ENCODE measurements around the gene DYNC1LI1. TPM values are rescaled to one million over a fixed set of nuclear protein-coding genes. Genes with fewer than 3 reads are reported as not detected.

DYNC1LI1 gene
- total RNA-seq, 4 donors from 2014 or later = 23.5 to 46.0 (median 26.5) TPM

DNA sequence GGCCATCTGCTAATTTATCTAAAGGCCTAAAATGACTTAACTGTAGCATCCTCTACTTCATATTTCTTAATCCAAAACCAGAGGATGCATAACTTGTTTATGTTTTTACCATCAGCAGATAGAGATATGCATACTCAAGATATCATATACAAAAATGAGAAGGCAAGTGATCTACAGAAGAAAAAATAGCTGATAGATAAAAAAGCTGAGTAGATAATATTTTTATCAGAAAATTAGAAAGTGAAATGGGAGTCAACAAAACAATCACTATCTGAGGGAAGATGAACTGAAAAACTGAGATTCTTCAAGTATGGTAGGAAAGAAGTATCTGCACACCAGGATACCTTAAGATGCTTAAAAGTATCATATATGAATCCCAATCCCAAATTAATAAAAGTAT lies 25.4 kb downstream of the DYNC1LI1 start:
- peaks cover 0 to under 1% of the 10 kb centered on the region in 2 donors for H3K36me3 ChIP-seq
- DNase-seq = no peak
- peaks cover 0 to 3% of the 10 kb centered on the region in 2 donors for H3K4me1 ChIP-seq
- no peaks in the 10 kb centered on the region for H3K9me3 ChIP-seq
- intact Hi-C loops (cut with DNase I) = no loop called here
- TF ChIP-seq POLR2A (IDR thresholded peaks at IDR 0.05) = no peak
- TF ChIP-seq, protein P1, sequence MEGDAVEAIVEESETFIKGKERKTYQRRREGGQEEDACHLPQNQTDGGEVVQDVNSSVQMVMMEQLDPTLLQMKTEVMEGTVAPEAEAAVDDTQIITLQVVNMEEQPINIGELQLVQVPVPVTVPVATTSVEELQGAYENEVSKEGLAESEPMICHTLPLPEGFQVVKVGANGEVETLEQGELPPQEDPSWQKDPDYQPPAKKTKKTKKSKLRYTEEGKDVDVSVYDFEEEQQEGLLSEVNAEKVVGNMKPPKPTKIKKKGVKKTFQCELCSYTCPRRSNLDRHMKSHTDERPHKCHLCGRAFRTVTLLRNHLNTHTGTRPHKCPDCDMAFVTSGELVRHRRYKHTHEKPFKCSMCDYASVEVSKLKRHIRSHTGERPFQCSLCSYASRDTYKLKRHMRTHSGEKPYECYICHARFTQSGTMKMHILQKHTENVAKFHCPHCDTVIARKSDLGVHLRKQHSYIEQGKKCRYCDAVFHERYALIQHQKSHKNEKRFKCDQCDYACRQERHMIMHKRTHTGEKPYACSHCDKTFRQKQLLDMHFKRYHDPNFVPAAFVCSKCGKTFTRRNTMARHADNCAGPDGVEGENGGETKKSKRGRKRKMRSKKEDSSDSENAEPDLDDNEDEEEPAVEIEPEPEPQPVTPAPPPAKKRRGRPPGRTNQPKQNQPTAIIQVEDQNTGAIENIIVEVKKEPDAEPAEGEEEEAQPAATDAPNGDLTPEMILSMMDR (IDR thresholded peaks at IDR 0.05) = no peak
- H3K4me3 ChIP-seq (replicated peaks in 1 of 3) = no peak overlapping the region
- H3K27me3 ChIP-seq = no peaks in the 10 kb centered on the region
- H3K27ac ChIP-seq = no peak overlapping the region

DNA sequence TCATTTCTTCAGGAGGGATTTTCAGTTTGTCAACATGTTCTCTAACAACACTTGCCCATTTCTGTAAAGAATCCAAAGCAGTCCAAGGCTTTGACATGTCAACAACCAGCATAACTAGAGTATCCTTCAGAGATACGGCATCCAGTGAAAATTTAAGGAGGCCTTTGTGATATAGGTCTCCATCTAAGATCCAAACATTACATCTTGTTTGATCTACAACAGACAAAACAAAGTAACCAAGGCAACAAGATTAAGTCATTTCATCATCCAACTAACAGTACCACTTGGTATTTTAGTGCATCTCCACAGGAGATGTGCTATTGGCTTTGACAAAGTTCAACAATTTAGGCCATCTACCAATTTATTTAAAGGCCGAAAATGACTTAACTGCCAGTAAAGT lies 25.8 kb downstream of the DYNC1LI1 start:
- H3K9me3 ChIP-seq = no peaks in the 10 kb centered on the region
- H3K4me3 ChIP-seq (replicated peaks in 1 of 3) = no peak overlapping the region
- intact Hi-C loops (cut with DNase I) = no loop called here
- H3K27ac ChIP-seq = no peak overlapping the region
- no peaks in the 10 kb centered on the region for H3K4me1 ChIP-seq
- WGBS, 2 donors = 95% methylated on average over 2 of the region's 2 CpGs
- H3K36me3 ChIP-seq = peaks cover 0 to 5% of the 10 kb centered on the region in 2 donors
- H3K27me3 ChIP-seq = no peaks in the 10 kb centered on the region
- DNase-seq = no peak
- TF ChIP-seq POLR2A (IDR thresholded peaks at IDR 0.05) = no peak
- TF ChIP-seq, protein P1 (IDR thresholded peaks at IDR 0.05) = no peak

DNA sequence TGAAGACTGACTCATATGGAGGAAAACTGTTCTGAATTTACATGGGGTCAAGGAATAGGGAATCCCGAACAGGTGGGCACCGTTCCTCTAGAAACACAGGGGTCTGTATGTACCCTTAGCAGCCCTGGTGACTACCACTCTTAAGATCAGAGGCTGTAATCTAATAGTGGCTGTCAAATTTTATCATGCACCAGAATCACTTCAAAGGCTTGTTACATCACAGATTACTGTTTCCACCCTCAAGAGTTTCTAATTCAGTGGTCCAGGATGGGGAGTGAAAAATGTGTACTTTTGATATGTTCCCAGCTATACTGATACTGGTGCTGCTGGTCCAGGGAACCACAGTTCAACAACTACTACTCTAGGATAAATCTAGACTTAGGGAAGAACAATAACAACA lies 27.9 kb downstream of the DYNC1LI1 start:
- no peak overlapping the region for H3K4me3 ChIP-seq (replicated peaks in 1 of 3)
- no peak for TF ChIP-seq POLR2A (IDR thresholded peaks at IDR 0.05)
- TF ChIP-seq, protein P1 (IDR thresholded peaks at IDR 0.05) = no peak
- no peaks in the 10 kb centered on the region for H3K27me3 ChIP-seq
- intact Hi-C loops (cut with DNase I) = no loop called here
- no peak for DNase-seq
- WGBS, 2 donors = 97 to 98% methylated on average over 2 of the region's 2 CpGs
- H3K27ac ChIP-seq = no peak overlapping the region
- no peaks in the 10 kb centered on the region for H3K9me3 ChIP-seq
- H3K36me3 ChIP-seq = peaks cover 0 to 11% of the 10 kb centered on the region in 2 donors
- H3K4me1 ChIP-seq = no peaks in the 10 kb centered on the region

DNA sequence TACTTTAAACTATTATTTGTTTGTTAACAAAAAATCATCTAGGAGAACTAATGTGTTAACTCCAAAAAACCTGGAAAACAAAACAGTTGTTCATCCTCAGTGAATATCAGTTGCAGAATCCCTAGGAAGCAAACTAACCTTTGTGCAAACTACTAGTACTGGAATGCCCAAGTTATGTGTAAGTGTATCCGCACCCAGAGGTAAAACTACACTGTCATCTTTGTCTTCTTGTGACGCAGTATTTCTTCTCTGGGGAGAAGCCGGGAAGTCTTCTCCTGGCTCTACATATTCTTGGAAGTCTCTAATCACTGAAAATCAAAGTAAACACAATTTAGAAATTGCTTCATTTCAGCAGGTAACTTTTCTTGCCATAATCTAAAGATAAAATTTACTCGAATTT lies 29.8 kb downstream of the DYNC1LI1 start:
- no peaks in the 10 kb centered on the region for H3K9me3 ChIP-seq
- no peak for DNase-seq
- intact Hi-C loops (cut with DNase I) = no loop called here

DNA sequence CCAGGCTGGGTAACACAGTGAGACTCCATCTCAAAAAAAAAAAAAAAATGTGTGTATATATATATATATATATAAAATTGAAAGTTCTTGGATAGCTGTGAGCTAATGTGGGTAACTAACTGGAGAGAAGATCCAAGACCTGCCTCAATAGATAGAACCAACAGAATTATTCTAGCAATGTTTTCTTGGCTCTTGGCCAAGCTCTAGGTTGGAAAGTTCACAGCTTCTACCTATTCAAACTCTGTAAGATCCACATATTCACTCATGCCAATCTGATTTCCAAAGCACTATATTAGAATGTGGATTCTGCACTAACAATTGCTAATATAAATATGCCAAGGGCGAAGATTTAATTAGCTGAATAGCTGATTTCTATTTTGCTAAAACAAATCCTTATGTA lies 38.2 kb downstream of the DYNC1LI1 start:
- Histone ChIP-seq H3K4me1 (no peaks in the 10 kb centered on the region), H3K27me3 (no peaks in the 10 kb centered on the region), H3K36me3 (peaks cover 13 to 16% of the 10 kb centered on the region in 2 donors), H3K9me3 (no peaks in the 10 kb centered on the region), H3K4me3 (replicated peaks in 1 of 3) (no peak overlapping the region), H3K27ac (no peak overlapping the region)
- no peak for DNase-seq
- intact Hi-C loops (cut with DNase I) = no loop called here
- 98 to 100% methylated on average over 1 of the region's 1 CpG for WGBS, 2 donors
- TF ChIP-seq, protein P1 (IDR thresholded peaks at IDR 0.05) = no peak
- no peak for TF ChIP-seq POLR2A (IDR thresholded peaks at IDR 0.05)

More for the DNA sequence above, 29.8 kb downstream of the DYNC1LI1 start:
- no peaks in the 10 kb centered on the region for H3K4me1 ChIP-seq
- H3K27me3 ChIP-seq = no peaks in the 10 kb centered on the region
- H3K36me3 ChIP-seq = peaks cover 0 to 11% of the 10 kb centered on the region in 2 donors
- H3K27ac ChIP-seq = no peak overlapping the region
- no peak overlapping the region for H3K4me3 ChIP-seq (replicated peaks in 1 of 3)
- TF ChIP-seq, protein P1 (IDR thresholded peaks at IDR 0.05) = no peak
- no peak for TF ChIP-seq POLR2A (IDR thresholded peaks at IDR 0.05)
- 95 to 96% methylated on average over 4 of the region's 4 CpGs for WGBS, 2 donors
